Non-pigmented ciliary epithelial cell (primary cell): Measurements from ENCODE around the gene KLC1.
"Not testable (repeated sequence)": the region's sequence is repeated elsewhere in the genome, so short reads cannot be mapped to it uniquely, and the experiment has no call there.

ENCODE experiments used
- DNase-seq: peaks from one replicate; pipeline ENCODE4 v3.0.0-alpha.2; 2010; ENCODE audit warnings: low read depth

Gene KLC1

DNA sequence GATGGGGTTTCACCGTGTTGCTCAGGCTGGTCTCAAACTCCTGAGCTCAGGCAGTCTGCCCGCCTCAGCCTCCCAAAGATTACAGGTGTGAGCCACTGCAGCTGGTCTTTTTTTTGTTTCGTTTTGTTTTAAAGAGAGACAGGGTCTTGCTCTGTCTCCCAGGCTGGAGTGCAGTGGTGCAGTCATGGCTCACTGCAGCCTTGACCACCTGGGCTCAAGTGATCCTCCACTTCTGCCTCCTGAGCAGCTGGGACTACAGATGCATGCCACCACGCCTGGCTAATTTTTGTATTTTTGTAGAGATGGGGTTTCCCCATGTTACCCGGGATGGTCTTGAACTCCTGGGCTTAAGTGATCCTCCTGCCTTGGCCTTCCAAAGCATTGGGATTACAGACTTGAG, 62.6 kb downstream of the KLC1 start:
- DNase-seq: not testable (repeated sequence)

DNA sequence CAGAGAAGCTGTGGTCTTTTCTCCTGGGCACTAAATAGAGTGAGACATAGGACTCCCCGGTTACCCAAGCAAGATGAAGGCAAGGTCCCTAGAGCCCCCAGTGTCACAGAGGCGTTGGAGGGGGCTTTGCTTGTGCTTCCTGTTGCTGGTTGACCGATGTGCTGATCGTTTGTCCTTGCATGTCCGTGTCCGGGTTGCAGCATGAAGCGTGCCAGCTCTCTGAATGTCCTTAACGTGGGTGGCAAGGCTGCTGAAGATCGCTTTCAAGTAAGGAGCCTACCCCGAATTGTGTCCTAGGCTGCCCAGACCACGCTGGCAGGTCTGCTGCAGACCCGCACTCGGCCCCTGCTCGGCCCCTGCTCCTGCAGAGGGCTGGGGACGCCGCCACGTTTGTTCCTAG, 63.1 kb downstream of the KLC1 start:
- DNase-seq: no peak

DNA sequence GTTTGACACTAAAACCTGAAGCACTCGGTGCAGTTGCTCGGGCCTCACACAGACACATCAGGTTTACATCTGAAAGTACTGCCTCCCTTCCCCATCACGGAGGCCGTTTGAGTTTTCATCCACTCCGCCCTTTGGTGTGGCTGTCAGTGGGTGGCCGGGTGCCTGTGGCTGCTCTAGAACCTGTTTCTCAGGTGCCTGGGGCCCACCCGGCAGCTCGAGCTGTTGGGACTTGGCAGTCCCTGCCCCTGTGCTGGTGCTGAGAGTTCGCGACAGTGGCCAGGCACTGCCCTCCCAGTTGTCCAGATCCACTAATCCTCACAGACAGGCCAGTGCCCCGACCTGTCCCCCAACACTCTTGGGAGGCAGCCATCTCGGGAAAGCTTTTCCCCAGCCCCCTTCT, 63.9 kb downstream of the KLC1 start:
- no peak for DNase-seq

DNA sequence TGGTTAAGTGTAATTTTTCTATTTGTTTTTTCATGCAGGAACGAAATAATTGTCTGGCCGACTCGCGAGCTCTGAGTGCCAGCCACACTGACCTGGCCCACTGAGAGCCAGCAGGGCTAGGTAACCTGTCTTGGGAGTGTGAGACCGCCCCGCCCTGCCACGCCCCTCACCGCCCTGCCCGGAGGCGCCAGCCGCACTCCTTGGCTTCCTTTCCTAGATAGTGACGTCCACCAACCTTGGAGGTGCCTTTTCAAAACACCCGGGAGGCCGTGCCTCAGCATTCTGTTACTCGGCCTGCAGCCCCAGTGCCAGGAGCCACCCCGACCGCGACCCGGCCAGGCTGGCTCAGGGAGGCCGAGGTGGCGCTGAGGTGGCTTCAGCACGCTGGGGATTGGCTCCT, 64.5 kb downstream of the KLC1 start:
- no peak for DNase-seq

DNA sequence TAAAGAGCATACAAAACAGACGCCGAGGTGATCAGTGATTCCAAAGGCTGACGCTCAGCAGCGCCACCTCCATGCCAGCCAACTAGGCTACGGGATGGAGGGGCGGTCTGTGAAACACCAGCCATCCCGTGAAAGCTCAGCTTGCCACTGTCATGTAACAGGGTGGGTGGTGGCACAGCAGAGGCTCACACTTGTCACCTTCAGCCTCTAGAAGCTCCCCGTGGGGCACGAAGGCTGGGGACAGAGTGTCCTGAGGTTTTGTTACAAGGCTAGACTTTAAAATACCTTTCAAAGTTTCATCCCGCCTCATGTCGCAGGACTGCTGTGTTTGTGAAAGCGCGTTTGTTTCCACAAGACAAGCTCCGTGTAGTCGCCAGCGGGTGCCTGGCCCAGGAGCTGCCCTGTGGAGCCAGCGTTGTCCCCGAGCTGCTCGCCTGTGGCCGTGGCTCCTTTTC, 65.6 kb downstream of the KLC1 start:
- DNase-seq: no peak

DNA sequence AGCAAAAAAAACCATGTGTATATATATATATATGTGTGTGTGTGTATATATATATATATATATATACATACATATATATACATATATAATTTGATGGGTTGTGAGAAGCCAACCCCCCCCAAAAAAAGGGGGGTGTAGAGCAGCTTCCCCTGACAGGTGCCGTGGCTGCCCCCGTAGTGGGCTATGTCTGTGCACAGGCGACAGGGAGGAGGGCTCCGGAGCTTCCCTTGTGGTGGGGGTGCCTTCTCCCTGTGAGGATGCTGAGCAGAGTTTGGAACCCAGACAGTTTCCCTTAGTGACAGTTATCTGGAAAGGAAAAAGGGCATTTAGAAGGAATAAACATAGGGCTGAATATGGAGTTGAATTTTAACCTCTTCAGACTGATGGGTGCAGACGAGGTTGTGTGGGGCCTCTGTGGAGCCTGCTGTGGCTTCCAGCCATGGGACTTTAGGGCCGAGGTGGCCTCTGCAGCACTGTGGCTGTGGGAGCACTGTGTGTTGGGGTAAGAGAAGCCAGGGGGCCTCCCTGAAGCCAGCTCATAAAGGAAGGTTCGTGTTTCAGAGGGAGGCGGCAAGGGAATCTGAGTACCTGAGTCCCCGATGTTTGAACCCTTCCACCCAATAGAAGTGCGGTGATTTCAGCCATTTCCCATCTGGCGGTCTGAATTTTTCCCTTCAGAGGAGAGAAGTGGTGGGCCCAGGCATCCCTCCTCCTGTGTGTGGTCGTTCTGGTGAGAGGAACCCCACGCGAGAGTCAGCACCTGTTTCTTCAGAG, 66.5 kb downstream of the KLC1 start:
- no peak for DNase-seq

DNA sequence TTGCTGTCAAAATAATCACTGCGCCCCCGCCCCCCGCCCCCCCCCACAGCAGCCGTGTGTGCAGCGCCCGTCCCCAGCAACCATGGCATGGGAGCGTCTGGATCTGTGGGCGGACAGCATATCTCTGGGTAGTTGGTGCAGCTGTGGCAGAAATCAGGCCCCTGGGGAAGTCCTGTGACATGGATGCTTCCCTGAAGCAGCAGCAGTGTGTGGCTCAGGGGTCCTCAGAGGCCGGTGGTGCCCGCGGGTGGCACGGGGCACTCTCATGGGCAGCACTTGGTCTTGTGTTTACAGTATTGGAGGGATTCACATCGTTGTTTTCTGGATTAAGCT, 67.0 kb downstream of the KLC1 start:
- DNase-seq: no peak

DNA sequence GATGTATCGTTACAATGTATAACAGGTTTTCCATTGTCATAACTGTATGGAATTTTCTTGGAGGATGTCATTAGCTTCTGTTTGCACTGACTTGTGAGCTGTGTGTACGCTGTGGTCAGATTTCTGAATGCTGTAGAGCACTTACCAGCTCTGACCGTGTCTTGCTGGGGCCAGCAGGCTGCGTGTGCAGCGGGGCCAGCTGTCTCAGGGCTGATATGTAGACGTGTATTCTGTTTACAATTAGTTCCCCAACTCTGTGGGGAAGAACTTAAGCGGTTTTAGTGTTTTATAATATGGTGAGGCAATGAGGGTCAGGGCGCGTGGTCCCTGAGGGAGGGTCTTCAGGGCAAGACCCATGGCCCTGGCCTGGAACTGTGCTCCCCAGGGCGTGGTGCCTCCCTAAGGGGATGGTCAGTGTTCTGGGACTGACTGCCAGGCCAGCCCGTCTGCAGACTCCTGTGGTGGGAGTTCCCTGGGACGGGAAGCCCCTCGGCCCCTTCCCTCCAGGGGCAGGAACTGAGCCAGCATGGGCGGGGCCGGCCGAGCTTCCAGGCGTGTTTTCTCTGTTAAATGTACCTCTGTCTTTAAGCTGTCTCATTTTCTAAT, 67.6 kb downstream of the KLC1 start:
- peak; percentile 34 for DNase-seq

DNA sequence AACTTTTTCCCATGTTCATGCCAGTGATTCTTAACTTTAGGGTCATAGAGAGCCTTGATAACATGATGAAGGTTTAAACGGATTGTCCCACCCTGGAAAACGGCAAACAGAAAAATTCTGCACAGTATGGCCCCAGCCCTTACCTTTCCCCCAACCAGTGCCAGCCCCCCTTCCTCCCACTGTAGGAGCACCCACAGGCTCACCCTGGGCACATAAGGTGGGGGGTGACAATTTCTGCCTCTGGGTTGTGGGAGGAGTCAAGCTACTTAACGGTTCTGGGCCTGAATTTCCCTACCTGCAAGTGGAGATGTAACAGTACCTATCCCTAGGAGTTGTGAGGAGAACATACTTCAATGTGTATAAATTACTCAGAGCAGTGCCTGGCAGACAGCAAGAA, 68.2 kb downstream of the KLC1 start:
- no peak for DNase-seq

DNA sequence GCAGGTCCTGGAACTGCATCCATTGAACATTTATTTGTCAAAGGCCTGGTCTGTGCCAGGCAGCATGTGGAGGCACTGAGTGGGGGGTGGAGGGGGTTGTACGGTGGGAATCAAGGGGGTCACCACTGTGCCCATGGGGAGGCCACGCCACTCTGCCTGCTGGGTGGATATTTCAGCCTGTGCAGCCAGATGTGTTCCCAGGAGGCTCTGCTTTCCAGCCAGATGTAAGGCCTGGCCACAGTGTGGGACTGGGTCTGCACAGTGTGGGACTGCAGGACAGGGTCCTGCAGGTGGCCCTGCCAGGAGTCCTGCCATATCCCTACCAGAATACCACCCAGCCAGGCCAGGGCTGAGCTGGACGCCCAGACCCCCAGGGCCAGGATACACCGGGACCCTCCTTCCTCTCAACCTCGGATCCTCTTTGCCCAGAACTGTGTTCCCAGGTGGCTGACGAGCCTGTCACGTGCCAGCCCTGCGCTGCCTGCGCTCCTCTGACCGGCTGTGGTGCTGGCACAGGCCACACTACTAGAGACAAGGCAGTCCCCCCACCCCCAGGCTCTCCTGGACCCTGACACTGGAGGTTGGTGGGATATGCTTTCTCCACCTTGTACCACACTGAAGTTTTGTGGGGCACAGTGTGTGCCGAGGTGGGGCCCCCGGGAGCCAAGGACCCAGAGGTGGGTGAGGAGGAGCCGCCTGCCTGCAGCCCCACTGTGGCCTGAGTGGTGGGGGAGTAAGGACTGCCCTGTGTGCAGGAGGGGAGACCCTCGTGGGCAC, 68.8 kb downstream of the KLC1 start:
- DNase-seq: no peak

DNA sequence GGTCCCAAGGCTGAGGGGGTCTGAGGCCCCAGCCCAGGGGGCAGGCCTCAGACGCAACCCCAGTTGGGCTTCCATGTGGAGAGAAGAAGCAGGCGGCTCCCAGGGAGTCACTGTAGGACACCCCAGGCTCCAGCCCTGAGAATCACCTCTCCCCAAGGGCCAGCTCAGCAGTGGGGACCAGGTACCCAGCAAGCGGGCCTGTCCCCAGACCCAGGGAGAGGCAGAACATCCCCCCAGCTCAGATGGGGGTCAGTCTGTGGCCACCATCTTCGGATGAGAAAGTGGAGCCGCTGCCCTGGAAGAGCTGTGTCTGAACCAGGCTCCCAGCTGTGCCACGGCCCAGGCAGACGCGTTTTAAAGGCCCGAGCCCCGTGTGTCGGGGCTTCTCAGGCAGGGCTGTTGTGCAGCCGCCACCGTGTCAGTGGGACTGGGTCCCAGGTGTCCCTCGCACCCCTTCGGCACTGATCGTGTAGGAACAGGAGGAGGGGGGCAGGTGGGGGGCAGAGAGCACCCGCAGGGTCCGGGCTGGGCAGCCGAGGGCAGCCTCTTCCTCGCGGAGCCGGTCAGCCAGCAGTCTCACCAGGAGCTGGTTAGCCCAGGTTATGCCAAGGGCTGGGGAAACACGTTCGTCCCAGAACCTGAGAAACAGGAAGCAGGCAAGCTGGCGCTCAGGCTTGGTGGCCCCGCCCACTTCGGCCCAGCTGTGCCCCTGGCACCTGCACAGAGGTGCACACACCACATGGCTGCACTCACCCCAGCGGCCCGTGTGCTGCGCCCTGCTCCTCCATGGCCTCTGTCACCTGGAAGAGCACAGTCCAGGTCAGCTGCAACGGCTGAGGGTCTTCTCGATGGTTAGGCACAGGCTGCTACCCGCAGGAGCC, 69.6 kb downstream of the KLC1 start:
- DNase-seq: no peak

DNA sequence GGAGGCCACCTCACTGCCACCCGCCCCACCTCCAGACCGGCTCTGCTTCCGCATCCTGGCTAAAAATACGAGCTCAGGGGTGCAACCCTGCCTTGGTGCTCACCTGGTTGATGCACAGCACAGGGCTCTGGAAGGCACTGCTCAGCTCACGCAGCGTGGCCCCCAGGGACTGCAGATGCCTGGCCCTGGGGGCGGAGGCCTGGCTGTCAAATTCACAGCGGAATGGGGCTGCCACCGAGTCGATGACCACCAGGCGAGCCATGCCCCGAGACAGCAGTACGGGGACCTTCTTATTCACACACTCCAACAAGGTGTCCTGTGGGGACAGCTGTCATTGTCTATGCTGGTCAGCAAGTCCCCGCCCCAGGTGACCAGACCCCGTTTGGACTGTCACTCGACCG, 70.2 kb downstream of the KLC1 start:
- no peak for DNase-seq

DNA sequence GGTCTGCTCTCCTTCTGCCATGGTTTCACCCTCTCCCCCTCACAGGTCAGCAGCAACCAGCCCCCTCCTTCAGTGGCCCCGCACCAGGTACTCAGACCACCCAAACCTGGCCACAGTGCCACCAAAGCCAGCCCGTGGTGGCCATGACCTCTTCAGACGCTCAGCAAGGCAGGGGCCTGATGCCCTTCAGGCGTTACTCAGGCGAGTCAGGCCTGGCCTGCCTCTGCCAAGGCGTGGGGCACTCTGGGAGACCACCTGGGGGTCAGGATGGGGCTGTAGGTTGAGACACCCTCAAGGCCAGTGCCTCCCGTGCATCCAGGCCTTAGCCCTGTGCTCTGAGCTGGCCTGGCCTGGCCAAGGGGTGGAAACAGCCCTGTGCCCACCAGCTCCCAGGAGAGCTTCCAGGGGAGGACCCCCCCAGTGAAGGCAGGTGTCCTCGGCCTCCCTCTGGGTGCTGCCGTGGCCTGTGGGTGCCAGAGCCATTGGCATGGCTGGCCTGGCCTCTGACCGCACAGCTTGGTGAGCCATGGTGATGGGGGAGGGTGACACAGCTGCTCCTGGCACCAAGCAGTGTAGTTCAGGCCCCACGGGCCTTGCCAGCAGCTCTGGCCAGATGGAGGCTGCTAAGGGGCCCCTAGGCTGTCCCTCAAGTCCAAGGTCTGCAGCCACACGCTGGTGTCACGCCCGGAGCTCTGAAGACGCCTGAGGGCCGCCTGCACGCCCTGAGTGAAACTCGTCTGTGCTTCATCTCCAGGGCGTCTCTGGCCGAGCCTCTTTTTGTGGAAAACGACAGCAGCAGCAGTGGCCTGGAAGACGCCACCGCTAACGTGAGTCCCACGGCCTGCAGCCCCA, 71.1 kb downstream of the KLC1 start:
- DNase-seq: no peak

DNA sequence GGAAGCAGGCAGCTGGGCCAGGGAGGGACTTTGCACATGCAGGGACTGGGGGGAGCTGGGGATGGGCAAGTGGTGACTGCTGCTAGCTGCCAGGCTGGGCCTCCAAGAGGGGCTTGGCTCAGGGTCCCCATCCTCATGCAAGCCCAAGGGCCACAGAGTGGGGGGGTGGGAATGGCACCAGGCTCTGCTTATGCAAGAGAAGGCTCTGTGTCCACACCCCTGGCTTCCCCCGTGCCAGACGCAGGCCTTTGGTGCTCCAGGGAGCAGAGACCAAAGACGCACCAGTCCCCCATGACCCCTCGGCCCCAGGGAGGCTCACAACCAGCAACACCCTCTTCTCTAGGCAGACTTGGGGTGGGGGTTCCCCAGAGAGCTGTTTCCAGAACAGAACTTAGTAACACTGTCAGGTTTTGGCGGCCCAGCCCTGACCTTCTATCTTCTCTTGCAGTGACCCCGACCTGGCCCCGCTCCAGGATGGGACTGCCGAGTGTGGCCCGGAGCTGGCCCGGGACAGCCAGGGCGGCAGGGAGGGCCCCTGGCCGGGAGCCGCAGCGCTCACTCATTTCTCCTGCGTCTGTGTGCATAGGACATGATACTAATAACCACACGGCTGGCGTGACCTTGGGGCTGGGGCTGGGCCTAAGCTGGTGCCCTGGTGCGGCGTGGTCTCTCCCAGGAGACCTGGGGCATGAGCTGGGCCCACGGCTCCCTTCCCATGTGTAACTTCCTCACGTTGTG, 71.9 kb downstream of the KLC1 start:
- no peak for DNase-seq

DNA sequence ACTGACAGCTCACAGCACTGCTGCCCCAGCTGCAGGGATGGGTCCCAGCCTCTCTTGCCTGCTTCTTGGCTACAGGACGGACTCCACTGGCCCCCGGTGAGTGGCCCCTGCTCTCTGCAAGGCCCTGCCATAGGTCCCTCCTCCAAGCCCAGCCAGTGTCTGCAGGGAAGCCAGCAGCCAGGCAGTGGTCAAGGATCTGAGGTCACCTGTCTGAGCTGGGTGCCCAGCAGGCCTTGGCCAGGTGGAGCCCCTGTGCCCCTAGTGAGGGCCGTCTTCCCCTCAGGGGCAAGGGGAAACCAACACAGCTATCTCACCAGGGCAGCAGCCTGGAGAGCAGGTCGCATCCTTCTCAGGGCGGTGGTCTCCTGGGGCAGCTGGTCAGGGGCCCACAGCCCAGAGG, 73.1 kb downstream of the KLC1 start:
- DNase-seq: no peak

DNA sequence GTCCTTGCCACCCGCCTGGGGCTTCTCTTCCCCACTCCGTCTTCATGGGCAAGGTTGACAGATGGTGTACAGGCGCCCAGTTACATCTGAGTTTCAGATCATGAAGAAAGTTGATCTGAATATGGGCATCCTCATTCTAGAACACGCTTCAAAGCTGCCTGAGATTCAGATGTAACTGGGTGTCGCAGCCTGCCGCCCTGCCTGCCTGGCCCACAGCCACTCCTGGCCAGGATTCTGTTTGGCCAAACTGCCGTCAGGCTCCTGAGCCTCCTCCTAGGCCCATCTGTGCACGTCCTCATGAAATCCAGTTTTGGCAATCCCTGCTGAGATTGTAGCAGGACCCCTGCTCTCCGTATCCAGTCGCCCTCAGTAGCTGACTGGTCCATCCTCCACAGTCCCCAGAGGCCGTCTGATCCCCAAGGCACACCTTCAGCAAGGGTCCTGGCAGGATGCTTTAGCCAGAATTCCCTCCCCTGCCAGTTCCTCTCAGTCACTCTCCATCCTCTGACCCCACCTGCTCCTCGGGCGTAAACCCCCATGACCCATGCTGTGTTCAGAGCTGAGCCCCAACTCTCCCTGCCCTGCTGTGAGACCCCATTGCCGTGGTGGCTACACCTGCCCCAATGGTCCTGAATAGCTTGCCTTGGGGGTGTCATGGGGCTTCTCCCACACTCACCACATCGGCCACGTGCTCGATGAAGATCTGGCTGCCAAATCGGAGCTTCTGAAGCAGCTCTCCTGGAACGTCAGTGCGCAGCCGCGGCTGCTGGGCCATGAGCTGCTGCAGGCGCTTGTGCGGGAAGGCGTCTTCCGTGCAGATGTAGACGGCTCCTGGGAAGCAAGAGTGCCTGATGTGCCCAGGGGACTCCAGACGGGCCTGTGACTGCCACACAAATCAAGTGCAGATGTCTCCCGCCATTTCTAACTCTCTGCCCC, 73.8 kb downstream of the KLC1 start:
- no peak for DNase-seq

DNA sequence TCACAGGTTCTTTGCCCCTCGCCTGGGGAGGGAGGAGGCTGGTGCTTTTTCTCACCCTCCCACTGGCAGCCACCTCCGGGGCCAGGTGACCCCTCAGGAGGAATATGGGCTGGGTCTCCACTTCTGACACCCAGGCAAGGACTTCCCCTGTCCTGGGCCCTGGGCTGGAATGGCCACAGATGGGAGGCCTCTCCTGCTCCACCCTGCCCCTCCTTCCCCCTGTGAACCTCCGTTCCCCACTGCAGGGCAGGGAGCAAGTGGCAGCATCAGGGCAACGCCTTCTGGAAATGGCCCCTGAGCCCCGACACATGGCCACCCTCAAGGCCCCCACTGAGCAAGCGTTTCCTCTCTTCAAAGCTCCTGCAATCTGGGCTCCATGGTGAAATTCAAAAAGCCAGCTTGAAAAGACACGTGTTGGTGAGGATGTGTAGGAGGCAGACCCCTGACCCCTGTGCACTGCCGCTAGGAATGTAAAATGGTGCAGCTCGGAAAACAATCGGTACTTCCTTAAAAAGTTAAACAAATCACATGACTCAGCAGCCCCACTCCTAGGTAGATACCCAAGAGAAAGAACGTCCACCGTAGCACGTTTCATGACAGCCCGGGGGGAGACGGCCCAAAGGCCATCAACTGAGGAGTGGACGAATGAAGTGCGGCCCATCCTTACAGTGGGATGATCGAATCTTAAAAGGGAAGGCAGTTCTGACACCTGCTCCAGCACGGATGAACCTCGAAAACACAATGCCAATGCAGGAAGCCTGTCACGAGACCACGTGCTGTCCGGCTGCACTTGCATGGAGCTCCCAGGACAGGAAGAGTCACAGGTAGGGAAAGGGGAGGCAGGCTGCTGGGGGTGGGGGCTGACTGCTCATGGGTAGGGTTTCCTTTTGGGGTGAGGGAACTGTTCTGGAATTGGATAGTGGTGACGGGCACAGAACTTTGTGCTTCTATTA, 74.7 kb downstream of the KLC1 start:
- DNase-seq: no peak

DNA sequence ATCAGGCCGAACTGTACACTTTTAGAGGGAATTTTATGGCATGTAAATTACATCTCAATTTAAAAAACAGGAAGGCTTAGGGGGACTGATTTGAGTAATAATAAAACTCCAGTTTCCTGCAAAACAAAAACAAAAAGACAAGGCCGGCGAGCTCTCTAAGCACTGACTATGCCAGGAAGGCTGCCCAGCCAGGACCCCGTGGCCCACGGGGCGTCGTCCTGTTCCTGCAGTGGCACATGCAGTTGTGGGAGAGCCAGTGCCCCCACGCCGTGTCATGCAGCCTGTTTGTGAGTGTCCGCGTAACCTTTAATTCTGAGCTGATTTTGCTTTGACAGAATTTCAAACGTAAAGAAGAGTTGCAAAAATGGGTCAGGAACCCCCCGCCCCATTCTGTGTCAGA, 75.7 kb downstream of the KLC1 start:
- DNase-seq: no peak
